ENCODE results near the gene TXNDC8.
"Not testable (repeated sequence)": the region's sequence is repeated elsewhere in the genome, so short reads cannot be mapped to it uniquely, and the experiment has no call there.

Gene TXNDC8

GRCh38 chr9:110327716-110328115 lies 9.9 kb downstream of the TXNDC8 start:
- DNase-seq (ENCODE audit: low spot score): no peak

GRCh38 chr9:110323818-110324217 lies 13.8 kb downstream of the TXNDC8 start:
- no peak for DNase-seq (ENCODE audit: low spot score)

- no peak for DNase-seq (ENCODE audit: low spot score)
These were observed 16.8 kb downstream of the TXNDC8 start for GRCh38 chr9:110320651-110321445.

GRCh38 chr9:110319781-110320492 lies 17.7 kb downstream of the TXNDC8 start:
- no peak for DNase-seq (ENCODE audit: low spot score)

DNA sequence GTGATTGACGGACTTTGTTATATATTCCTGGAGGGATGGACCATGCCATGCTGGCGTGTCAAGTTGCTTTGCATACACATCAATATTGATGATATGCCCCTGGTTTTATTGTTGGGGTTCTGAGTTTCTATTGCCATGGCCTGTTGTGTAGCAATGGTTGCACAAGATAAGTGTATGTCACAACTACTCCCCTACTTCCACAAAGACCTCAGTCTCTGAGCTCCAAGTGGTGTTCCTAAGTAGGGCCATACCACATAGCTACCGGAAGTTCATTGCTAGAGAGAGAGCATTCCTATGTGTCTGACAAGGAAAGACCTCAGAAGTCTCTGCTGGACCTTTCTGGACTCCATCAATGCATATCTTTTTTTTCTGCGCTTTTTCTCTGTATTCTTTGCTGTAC lies 19.8 kb downstream of the TXNDC8 start:
- DNase-seq (ENCODE audit: low spot score): no peak

GRCh38 chr9:110316261-110317075 lies 21.2 kb downstream of the TXNDC8 start:
- DNase-seq (ENCODE audit: low spot score): no peak

DNA sequence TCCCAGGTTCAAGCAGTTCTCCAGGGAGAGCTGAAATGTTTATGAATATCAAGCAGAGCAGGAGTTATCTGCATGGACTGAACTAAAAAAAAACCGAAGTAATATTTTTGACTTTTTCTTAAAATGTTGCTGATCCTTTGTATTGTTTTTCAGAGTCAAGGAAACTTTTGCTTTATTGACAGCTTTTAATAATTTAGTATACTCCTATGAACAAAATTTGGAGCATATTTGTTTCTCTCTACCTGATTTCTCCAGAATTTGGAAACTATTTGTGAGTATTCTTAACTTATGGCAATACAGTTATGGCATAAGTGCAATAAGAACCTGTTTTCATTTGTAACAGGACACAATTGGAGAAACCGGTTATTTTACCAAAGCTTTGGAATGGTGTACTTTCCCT lies 25.7 kb downstream of the TXNDC8 start:
- not testable (repeated sequence) for DNase-seq (ENCODE audit: low spot score)

- DNase-seq (ENCODE audit: low spot score): no peak
These were observed 28.0 kb downstream of the TXNDC8 start for GRCh38 chr9:110309681-110310080.

DNA sequence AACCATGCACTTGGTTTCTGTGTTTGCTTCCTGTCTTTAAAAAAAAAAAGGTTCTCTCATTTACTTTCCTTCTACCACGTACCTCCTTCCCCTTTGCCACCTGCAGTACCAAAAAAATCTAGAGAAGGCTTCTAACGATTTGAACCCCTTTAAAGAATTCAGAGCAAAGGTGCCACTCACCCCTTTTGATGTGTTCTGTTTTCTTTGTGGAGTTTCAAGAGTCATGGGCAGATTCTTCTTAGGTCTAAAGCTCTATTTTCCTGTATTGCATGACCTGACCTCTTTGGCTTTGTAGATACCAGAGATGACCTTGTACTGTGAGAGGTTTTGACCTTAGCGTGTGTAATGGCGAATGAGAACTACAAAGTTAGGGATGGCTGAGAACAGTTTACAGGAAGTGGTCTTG lies 29.0 kb downstream of the TXNDC8 start:
- no peak for DNase-seq (ENCODE audit: low spot score)

DNA sequence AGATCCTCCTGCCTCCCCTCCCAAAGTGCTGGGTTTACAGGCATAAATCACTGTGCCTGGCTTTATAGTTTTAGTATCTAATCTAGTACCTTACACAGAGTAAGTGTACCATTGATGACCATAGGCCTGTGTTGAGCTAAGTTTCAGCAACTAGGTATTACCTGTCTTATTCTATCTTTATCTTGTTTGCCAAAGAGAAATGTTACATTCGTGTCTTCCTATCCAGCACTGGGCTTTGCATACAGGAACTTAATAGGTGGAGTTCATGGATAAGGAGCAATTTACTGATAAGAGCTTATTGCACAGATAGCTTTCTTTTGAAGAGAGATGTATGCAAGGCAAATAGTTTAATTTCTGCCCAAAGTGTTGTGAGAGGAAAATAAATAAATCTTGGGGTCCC lies 30.5 kb downstream of the TXNDC8 start:
- no peak for DNase-seq (ENCODE audit: low spot score)

DNA sequence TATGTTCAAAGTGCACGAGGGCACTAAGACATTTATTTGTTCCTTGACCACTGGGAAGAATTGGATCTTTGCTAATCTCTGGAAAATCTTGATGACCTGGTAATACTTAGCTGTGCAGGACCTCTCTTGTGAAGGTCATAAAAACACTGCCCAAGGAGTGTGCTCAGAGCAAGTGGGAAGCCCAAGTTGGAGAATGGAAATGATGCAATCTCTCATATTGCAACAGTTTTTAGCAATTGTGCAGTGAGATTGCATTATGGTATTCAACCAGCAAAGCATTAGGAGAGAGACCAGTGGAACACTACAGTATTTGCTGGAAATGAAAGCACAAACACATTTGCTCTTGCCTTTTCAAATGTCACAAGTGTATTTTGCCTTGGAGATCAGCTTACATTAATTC lies 34.5 kb downstream of the TXNDC8 start:
- DNase-seq (ENCODE audit: low spot score): no peak

DNA sequence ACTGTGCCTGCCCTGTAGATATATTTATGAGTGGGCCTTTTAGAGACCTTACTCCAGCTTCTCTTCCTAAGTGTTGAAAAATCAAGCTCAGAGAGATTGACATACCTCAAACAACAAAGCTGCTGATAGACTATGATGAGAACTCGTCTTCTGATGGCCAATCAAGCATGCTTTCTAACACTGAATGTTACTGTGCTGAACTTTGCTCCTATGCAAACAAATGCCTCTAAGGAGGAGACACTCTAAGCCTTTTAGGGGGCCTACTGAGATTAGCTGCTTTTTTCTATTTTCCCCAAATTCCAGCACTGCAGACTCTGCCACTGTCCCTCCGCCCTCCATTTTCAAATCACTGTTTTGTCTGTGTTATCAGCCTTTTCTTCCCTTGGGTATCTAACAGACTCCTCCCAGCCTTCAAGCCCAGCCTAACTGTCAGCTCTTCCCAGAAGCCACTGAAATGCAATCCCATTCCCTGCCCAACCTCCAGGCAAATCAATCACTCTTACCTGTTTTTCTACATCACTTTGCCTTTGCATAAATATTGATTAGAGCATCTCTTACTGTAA lies 39.5 kb downstream of the TXNDC8 start:
- no peak for DNase-seq (ENCODE audit: low spot score)

DNA sequence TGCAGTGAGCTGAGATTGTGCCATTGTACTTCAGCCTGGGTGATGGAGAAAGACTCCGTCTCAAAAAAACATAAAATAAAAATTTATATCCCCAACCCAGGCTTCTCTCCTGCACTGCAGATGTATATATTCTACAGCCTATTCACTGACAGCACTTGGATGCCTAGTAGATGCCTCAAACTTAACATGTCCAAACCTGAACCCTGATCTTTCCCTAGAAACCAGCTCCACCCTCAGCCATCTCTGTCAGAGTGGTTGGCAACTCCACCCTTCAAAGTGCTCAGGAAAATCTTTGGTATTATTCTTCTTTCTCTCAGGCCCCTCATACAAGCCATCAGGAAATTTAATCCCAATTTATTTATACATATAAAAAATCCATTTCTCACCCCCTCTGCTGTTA lies 44.4 kb downstream of the TXNDC8 start:
- no peak for DNase-seq (ENCODE audit: low spot score)

DNA sequence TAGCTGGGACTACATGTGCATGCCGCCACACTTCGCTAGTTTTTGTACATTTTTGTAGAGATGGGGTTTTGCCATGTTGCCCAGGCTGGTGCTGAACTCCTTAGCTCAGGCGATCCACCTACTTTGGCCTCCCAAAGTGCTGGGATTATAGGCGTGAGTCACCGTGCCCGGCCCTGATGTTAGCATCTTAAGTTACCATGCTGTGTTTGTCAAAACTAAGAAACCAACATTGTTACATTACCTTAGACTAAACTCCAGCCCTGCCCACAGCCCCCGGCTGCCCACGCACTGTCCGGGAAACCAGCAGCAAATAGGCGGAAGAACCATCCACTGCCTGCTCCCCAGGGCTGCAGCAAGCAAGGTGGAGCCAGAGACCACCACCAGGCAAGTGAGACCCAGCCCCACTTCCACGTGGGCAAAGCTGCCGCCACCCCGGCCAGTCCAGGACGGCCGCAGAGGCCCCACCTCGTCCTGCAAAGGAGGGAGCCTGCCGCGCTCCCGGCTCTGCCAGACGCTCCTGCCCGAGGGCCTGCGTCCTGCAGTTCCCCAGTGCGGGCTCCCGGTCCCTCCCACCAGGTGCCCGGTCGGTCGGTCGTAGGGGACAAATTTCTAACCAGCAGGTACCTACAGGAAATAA lies 45.6 kb downstream of the TXNDC8 start:
- DNase-seq (ENCODE audit: low spot score): no peak

DNA sequence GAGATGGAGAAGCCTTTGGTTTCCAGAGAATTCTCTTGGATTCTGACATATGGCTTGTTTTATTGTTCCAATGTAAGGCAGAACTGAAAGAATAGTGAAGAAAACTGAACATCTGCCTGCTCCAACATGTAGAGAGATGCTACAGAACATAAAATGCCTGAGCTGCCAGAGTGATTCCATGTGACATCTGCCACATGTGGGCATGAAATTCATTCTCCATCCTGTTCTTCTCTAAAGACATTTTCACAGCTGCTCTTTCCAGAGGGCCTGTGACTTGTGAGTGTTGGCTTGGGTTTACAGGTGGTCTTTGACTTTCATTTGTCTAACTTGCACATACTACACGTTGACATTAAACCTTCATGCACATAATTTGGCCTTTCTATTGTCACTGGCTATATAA lies 47.7 kb downstream of the TXNDC8 start:
- no peak for DNase-seq (ENCODE audit: low spot score)

DNA sequence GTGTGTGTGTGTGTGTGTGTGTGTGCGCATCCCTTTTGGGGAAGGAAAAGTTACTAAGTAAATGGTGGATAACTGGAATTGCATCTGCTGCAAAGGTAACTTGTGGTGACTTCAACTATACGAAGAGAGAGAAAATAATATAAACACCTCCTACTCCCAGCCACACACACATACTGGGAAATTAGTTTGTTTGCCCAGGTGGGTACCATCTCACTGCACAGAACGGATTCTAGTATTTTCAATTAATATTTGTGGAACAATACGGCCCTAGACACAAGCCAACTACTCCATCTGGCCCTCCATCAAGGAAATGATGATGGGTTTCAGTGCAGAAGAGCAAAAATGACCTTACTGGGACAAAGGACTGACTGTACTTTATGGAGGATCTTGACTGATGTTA lies 49.2 kb downstream of the TXNDC8 start:
- DNase-seq (ENCODE audit: low spot score): no peak

DNA sequence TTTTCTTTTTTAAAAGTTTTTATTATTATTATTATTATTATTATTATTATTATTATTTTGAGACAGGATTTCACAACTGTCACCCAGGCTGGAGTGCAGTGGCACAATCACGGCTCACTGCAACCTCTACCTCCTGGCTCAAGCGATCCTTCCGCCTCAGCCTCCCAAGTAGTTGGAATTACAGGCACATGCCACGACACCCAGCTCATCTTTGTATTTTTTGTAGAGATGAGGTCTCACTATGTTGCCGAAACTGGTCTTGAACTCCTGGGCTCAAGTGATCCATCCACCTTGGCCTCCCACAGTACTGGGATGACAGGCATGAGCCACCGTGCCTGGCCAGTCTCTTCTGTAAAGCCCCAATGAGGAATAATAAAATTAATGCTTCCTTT lies 50.4 kb downstream of the TXNDC8 start:
- DNase-seq (ENCODE audit: low spot score): no peak

- DNase-seq (ENCODE audit: low spot score): no peak
These were observed 53.3 kb downstream of the TXNDC8 start for GRCh38 chr9:110284211-110284844.

DNA sequence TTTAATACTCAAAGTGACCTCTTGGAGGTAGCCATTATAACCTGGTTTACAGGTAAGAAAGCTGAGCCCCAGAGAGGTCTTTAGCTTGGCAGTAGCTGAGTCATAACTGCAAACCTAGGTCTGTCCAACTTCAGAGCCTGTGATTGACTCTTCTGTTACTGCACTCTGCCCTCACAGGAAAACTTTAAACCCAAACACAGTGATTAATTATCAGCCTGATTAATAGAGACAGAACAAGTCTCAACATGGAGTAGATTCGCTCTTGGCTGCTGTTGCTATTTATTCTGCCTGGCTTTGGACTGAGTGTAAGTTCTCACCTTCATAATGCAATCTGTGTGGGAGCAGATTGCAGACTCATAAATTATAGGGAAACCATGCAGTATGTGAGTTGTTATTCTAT lies 53.9 kb downstream of the TXNDC8 start:
- no peak for DNase-seq (ENCODE audit: low spot score)

DNA sequence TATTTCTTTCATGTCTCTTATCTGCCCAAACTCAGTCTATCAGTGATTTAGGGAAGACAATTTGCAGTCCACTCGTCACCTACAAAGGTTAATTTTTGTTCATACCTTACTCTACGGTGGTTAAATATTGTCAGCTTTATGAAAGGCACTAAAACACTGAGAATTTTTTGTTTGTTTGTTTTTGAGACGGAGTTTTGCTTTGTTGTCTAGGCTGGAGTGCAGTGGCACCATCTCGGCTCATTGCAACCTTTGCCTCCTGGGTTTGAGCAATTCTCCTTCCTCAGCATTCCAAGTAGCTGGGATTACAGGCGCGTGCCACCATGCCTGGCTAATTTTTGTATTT lies 55.0 kb downstream of the TXNDC8 start:
- no peak for DNase-seq (ENCODE audit: low spot score)

- no peak for DNase-seq (ENCODE audit: low spot score)
These were observed 55.5 kb downstream of the TXNDC8 start for GRCh38 chr9:110282018-110282738.

All from hematopoietic multipotent progenitor cell treated with erythropoietin and hydrocortisone succinate and interleukin-3 and kit ligand, for 15 days (in vitro differentiated cells).